Measurements from ENCODE around the gene GPR61.

GRCh38 chr1:109509176-109510134 is 30.2 kb upstream of the GPR61 start, which contains the start of gene AMIGO1:
- TF ChIP-seq EZH2 (IDR thresholded peaks at IDR 0.05) (no peak), POLR2AphosphoS5 (IDR thresholded peaks at IDR 0.05; ENCODE audit: borderline replicate concordance, low read depth, low read length) (no peak)

All from SK-N-MC (cell line).